Left lung (tissue), 10 donors: ENCODE measurements around the gene SLC13A2. TPM values are rescaled to one million over a fixed set of nuclear protein-coding genes. Genes with fewer than 3 reads are reported as not detected.

ENCODE experiments used
- ATAC-seq: fragments of 200-7000 bp; cut with Tn5 transposase; one replicate; pipeline ENCODE4 v1.9.1; 2020; ENCODE audit warnings: moderate library complexity
- DNase-seq, 4 donors: peaks; one replicate each; pipeline ENCODE4 v3.0.0-alpha.2; 2013 to 2020
- H3K27ac ChIP-seq, 2 donors: fragments of 200-600 bp; sonication (generic) in 1 of 2; one replicate each; pipeline versions ENCODE4 v1.5.0 to v1.8.0; 2020 to 2021
- H3K27me3 ChIP-seq, 2 donors: fragments of 200-600 bp; sonication (generic) in 1 of 2; one replicate each; pipeline versions ENCODE4 v1.5.0 to v1.8.0; 2020 to 2021
- H3K36me3 ChIP-seq, 2 donors: fragments of 200-600 bp; sonication (generic) in 1 of 2; one replicate each; pipeline versions ENCODE4 v1.5.0 to v1.8.0; 2020 to 2021
- H3K4me1 ChIP-seq, 2 donors: fragments of 200-600 bp; one replicate each; pipeline ENCODE4 v1.8.0; 2021
- H3K4me3 ChIP-seq, 2 donors: fragments of 200-600 bp; sonication (generic) in 1 of 2; one replicate each; pipeline versions ENCODE4 v1.5.0 to v1.8.0; 2020 to 2021; ENCODE audit warnings: mild to moderate bottlenecking in 1 of 2
- H3K9me3 ChIP-seq, 2 donors: fragments of 200-600 bp; sonication (generic) in 1 of 2; one replicate each; pipeline versions ENCODE4 v1.5.0 to v1.8.0; 2020 to 2021
- intact Hi-C, 2 donors: fragments of 100-400 bp; cut with DNase I; formaldehyde crosslinking; loops; one replicate each; pipeline versions ENCODE4 v1.11.2 to v1.14.2; 2022
- polyA plus RNA-seq, 6 donors: library from polyadenylated mRNA; unstranded; fragments of 120-200 nt; gene quantifications; one replicate each; pipeline ENCODE4 v1.2.1, GENCODE V29; 2013; ENCODE audit not compliant: insufficient read length in 6 of 6
- total RNA-seq, 2 donors: library from RNA; stranded (reverse); fragmentation: NEBNext Ultra II Directional; extraction: Animal tissue kit (Norgen Biotek cat#: 25700); gene quantifications; one replicate each; pipeline ENCODE4 v1.2.1, GENCODE V29; 2021
- TF ChIP-seq, protein P1 (sequence below), 2 donors: fragments of 200-600 bp; sonication (generic) in 1 of 2; IDR thresholded peaks; one replicate each; pipeline versions ENCODE4 v1.5.0 to v1.8.0; 2021; ENCODE audit warnings: antibody characterized with exemption in 2 of 2
- donor health status: DM: no; HTN: yes; CAD: no.
- donor health status: DM: no; HTN: no; CAD: no.

SLC13A2 gene
- total and polyA plus RNA-seq, 8 donors: 0.13 to 0.60 (median 0.42) TPM; not detected in 2

DNA sequence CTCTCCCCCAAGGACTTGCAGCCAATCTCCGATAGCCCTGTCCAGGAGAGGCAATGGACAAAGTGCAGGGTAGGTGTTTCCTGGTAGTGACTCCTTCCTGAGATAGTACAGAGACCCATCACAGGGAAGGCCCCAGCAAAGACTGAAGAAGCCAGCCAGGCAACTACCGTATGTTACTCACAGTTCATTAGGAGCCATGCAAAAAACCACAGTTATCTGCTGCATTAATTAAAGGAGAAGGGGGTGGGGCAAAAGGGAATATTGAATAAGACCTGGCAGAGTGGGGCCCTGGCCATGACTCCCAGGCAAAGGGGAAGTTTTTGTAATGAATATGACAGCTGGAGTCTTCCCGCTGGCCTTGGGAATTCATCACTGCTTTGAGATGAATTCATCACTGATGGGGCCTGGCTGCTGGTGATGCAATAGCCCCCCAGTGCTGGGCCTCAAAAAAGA is 2.5 kb upstream of the SLC13A2 start:
- intact Hi-C loops: no loop called here
- DNase-seq: no peak
- no peak overlapping the region for H3K27ac ChIP-seq
- no peak for ATAC-seq
- peaks cover 0 to 28% of the 10 kb centered on the region in 2 donors for H3K4me1 ChIP-seq
- H3K9me3 ChIP-seq: no peaks in the 10 kb centered on the region
- no peaks in the 10 kb centered on the region for H3K36me3 ChIP-seq
- TF ChIP-seq, protein P1, sequence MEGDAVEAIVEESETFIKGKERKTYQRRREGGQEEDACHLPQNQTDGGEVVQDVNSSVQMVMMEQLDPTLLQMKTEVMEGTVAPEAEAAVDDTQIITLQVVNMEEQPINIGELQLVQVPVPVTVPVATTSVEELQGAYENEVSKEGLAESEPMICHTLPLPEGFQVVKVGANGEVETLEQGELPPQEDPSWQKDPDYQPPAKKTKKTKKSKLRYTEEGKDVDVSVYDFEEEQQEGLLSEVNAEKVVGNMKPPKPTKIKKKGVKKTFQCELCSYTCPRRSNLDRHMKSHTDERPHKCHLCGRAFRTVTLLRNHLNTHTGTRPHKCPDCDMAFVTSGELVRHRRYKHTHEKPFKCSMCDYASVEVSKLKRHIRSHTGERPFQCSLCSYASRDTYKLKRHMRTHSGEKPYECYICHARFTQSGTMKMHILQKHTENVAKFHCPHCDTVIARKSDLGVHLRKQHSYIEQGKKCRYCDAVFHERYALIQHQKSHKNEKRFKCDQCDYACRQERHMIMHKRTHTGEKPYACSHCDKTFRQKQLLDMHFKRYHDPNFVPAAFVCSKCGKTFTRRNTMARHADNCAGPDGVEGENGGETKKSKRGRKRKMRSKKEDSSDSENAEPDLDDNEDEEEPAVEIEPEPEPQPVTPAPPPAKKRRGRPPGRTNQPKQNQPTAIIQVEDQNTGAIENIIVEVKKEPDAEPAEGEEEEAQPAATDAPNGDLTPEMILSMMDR (IDR thresholded peaks at IDR 0.05): no peak
- H3K4me3 ChIP-seq: no peak overlapping the region
- peaks cover 0 to 1% of the 10 kb centered on the region in 2 donors for H3K27me3 ChIP-seq

- Histone ChIP-seq H3K4me3 (no peak overlapping the region), H3K36me3 (no peaks in the 10 kb centered on the region), H3K4me1 (peaks cover 0 to 20% of the 10 kb centered on the region in 2 donors), H3K27me3 (no peaks in the 10 kb centered on the region), H3K27ac (no peak overlapping the region), H3K9me3 (no peaks in the 10 kb centered on the region)
- ATAC-seq: no peak
- intact Hi-C loops: no loop called here
- no peak for DNase-seq
- TF ChIP-seq, protein P1 (IDR thresholded peaks at IDR 0.05): no peak
Measured at GRCh38 chr17:28471531-28472342, 1.7 kb upstream of the SLC13A2 start.

GRCh38 chr17:28472871-28473497 is 460 bp upstream of the SLC13A2 start:
- ATAC-seq (no peak), DNase-seq (no peak)
- Histone ChIP-seq H3K9me3 (no peaks in the 10 kb centered on the region), H3K36me3 (no peaks in the 10 kb centered on the region), H3K27me3 (no peaks in the 10 kb centered on the region), H3K27ac (no peak overlapping the region), H3K4me1 (peaks cover 0 to 9% of the 10 kb centered on the region in 2 donors), H3K4me3 (no peak overlapping the region)
- intact Hi-C loops: no loop called here
- TF ChIP-seq, protein P1 (IDR thresholded peaks at IDR 0.05): no peak

- H3K4me1 ChIP-seq: peaks cover 0 to 9% of the 10 kb centered on the region in 2 donors
- H3K27me3 ChIP-seq: no peaks in the 10 kb centered on the region
- no peaks in the 10 kb centered on the region for H3K36me3 ChIP-seq
- TF ChIP-seq, protein P1 (IDR thresholded peaks at IDR 0.05): no peak
- no peak for DNase-seq
- intact Hi-C loops: no loop called here
- H3K9me3 ChIP-seq: no peaks in the 10 kb centered on the region
- ATAC-seq: no peak
- H3K27ac ChIP-seq: no peak overlapping the region
- no peak overlapping the region for H3K4me3 ChIP-seq
Measured at GRCh38 chr17:28474111-28474531, 677 bp downstream of the SLC13A2 start.
